HG03097 (cell line): ENCODE data around the gene CC2D1A.

Source experiments
- ATAC-seq: cut with Tn5 transposase; IDR thresholded peaks from one replicate; pipeline ENCODE4 v1.9.1; 2021; ENCODE audit not compliant: unreplicated experiment, low FRiP score

CC2D1A gene

DNA sequence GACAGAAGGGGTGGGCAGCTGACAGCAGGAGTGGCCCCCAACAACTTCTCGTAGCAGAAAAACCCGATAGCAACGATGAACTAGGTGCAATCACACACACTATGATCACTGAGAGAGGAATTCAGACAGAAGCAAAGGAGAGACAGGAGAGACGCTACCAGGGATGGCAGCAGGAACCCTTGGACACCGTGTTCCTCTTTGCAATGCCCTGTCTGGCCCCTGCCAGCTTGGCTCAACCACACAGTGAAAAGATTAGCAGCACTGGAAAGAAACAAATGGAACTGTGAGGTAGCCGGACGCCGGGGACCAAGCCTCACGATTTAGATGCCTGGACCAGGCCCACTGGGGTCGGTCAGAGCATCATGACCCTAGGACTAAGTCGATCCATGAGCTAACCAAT lies 69.9 kb downstream of the CC2D1A start:
- no peak for ATAC-seq

DNA sequence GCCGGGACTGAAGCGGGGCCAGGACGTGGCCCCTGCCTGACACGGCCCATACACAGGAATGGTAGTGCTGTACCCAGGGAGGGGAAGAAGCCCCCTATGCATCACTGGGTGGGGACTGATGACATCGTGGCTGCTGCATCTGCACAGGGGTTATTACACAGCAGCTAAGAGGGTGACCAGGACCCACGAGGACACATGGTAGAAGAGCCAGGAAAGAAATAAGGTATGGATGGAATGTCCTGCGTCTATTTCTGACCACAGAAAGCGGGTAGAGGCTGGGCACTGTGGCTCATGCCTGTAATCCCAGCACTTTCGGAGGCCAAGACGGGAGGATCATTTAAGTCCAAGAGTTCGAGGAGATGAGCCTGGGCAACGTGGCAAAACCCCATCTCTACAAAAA lies 70.4 kb downstream of the CC2D1A start:
- no peak for ATAC-seq

DNA sequence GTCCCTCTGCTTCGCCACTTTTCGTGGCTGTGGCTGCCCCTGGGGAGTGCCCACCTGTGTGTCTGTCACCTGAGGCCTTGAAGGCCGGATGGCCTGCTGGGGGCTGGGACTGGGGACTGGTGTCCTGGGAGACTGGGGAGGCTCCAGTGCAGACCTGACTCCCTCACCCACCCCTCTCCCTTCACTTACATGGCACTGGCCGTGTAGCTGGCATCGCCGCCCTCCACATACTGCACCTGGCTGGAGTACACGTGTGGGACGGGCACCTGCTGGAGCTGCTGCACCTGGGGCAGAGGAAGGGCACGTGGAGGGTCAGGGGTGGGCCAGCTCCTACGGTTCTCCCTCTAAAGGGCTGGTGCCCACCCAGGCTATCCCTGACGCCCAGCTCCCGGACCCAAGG lies 71.8 kb downstream of the CC2D1A start:
- no peak for ATAC-seq

- ATAC-seq = no peak
Observed at GRCh38 chr19:13978351-13979243, 72.6 kb downstream of the CC2D1A start.

DNA sequence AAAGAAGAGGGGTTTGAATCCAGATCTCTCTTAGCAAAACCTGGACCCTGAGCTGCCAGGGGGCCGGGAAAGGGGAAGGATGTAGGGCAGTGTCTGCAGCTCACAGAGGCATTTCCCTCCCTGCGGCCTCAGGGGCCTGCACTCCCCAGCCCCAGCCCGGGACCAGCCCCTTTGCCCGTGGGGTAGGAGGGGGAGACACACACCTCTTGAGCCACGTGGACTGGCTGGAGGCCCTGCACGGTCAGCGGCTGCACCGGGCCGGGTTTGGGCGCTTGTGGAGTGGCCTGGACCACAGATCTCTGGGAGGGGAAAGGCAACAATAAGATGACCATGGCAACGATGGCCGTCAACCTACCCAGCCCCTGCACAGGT lies 73.2 kb downstream of the CC2D1A start:
- no peak for ATAC-seq

DNA sequence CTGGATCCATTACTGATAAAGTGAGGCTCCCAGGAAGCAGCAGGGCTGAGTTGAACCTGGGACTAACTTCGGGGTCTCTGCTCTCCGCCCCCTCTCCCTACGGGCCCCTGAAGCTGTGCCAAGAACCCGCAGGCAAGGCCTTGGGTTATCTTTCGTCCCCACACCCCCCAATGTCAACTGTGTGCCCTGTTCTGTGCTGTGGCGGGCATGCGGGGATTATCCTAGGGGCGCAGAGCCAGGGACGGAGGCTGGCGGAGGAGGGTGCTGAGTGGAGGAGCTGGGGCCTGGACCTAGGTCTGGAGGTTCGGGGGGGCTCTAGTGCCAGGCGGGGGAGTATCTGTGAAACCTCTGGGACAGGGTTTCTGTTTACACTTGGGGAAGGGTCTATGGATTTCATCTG lies 73.7 kb downstream of the CC2D1A start:
- no peak for ATAC-seq

GRCh38 chr19:13980340-13980739 lies 74.3 kb downstream of the CC2D1A start:
- ATAC-seq = no peak
